ENCODE results near the gene FABP2. TPM values are rescaled to one million over a fixed set of nuclear protein-coding genes. Genes with fewer than 3 reads are reported as not detected.
"Not testable (repeated sequence)": the region's sequence is repeated elsewhere in the genome, so short reads cannot be mapped to it uniquely, and the experiment has no call there.

Gene FABP2
- total RNA-seq, 1 experiment from 2014 or later, result not detected

DNA sequence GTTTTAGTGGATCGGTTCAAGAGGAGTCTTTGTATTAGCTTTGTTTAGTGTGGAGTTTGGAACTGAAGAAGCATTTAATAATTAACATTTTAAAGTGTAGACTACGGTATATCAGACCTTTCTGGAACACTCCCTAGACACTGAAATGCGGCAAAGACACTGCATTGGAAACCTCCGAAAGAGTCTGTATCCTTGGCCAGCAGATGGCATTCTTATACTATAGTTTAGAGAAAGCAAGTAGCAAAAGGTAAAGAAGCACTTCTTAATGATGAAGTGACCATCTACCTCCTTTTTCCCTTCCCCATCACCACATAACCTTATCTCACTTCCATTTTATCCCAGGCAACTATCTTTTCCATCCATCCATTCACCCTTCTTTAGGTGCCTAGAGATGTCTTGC lies 7.6 kb downstream of the FABP2 start:
- peak; percentile 36 for DNase-seq (ENCODE audit: extremely low read depth, low read depth)

DNA sequence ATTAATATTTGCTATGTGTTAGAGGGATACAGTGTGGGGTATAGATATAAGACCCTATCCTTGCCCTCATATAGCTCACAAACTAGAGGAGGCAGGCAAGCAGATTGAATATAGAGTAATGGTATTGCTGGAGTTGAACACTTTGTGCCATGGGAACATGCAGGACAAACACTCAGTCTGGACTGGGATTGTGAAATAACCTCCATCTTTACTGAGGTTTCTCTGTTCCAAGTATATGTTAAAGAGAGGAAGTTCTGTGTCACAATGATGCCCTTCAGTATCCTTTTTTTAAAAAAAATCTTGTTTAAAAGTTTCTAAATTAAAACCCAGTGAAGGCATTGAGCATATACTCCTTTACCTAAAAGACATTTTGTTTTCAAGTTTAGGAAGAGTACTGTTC lies 8.7 kb downstream of the FABP2 start:
- DNase-seq (ENCODE audit: extremely low read depth, low read depth), result no peak

DNA sequence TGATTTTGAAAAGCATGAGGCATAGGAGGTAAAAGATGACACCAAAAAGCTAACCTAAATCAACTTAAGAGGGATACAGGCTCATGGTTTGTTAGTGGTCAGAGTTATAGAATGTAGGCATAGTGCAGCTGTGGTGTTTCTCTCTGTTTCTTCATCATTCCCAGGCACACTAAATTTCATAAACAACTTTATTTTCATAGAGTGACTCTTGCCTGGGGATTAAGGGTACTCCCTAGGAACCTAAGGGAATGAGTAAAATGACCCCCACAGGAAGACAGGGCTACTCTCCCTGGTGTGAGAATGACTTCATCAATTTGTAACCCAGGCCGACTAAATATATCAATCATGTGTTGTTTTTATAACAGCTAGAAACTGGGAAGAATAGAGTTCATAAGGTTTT lies 11.1 kb downstream of the FABP2 start:
- no peak for DNase-seq (ENCODE audit: extremely low read depth, low read depth)

DNA sequence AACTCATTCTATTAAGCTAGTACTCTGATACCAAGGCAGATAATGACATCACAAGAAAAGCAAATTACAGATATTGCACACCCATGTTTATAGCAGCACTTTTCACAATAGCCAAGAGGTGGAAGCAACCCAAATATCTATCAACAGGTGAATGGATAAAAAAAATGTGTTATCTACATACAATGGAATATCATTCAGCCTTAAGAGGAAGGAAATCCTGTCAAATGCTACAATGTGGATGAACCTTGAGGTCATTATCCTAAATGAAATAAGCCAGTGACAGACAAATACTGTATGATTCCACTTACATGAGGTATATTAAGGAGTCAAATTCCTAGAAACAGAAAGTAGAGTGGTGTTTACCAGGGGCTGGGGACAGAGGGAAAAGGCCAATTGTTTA lies 14.3 kb downstream of the FABP2 start:
- DNase-seq (ENCODE audit: extremely low read depth, low read depth), result no peak

DNA sequence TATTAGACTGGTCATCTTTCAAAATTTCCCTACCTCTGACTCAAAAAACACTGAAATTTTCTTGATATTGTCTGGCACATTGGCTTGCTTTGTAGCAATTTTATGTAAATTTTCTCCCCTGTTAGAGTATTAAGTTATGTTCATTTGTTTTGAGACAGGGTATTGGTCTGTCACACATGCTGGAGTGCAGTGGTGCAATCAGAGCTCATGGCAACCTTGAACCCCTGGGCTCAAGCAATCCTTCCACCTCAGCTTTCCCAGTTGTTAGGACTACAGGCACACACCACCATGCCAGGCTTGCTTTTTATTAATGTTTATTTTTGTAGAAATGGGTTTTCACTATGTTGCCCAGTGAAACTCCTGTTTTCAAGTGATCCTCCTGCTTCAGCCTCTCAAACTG lies 17.5 kb downstream of the FABP2 start:
- DNase-seq (ENCODE audit: extremely low read depth, low read depth), result no peak

DNA sequence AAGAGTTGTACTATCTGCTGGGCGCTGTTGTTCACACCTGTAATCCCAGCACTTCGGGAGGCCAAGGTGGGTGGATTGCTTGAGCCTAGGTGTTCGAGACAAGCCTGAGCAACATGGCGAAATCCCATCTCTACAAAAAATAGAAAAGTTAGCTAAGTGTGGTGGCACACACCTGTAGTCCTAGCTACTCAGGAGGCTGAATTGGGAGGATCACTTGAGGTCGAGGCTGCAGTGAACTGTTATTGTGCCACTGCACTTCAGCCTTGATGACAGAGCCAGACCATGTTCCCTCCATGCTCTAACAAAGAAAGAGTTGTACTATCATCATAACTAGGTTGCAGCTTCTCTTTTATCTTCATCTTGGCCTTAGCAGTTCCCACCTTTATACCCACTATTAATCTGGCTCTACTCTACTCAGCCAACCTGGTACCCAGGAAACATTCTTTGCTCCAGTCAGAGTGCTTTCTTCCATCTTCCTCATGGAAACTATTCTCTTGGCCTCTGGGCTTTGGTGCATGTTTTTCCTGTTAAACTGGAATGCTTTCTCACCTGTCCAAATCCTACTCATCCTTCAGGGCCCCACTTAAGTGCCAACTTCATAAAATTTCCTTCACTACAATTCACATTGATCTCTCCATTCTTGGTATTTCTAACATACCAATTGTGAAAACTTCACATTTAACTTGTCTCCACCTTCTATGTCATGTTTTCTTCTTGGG lies 18.2 kb downstream of the FABP2 start:
- no peak for DNase-seq (ENCODE audit: extremely low read depth, low read depth)

DNA sequence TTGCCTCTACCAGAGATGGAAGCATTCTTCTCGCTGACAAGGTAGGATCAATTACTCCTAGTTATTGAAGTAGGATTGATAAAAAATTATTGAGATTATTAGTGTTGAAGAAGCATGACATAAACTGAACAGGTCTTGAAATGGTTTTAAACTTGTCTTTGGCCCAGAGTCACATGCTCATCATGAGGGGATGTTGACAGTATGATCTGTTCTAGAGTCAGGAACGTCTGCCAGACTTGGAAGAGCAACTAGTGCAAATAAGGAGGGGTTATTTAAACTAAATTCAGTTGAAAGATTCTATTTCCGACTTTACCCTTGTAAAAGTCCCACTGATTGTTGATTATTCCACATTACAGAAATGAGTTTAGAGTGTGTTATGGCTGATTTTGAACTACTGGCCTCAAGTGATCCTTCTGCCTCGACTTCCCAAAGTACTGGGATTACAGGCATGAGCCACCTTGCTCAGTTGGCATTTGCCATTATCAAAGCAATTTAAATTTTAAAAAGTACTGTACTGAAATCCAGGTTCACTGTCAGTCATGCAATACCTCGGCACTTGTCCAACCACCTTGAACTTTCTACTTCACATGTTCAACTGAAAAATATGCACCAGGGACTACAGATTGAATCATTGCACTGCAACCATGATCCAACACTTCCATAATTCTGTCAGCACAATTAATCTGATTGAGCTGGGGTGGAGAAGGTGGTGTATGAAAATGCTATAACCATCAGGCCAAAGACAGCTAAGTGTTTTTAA lies 19.7 kb downstream of the FABP2 start:
- no peak for DNase-seq (ENCODE audit: extremely low read depth, low read depth)

DNA sequence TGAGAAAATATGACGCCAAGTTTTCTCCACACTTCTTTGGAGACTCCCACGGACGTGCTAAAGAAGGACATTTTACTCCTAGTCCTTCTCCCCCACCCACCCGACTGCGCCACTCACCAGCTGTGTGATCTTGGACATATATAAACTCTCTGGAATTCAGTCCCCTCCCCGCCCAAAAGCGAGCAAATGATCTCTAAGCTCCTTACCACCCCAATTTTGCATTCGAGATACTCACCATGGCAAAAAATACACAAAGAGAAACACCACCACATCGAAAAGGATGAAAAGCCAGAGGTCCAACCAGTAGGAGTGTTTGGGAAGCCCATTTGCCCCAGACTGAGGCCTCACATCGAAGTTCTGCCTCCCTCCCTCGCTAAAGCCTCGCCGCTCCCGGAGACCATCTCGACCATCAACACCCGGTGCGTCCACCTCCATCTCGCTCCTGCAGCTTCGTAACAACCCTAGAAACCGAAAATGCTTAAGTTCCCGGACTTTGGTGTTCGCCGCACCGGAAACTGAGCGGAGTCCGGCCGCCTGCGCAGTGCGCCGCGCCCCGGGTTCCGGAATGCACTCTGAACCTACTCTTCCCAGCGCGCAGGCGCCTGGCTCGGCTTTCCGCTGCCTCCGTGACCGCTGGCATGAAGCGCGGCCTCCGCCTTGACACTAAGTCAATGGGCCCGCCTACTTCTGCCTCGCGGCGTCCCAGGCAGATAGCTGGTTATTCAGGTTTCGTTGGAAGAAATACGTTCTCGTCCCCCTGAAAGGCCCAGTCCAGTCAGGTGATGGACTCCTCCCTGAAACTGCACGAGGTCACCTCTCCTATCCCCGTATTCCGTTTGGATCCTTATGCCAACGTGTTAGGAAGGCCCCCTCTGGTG lies 21.6 kb downstream of the FABP2 start:
- peak; percentile 81 for DNase-seq (ENCODE audit: extremely low read depth, low read depth)

DNA sequence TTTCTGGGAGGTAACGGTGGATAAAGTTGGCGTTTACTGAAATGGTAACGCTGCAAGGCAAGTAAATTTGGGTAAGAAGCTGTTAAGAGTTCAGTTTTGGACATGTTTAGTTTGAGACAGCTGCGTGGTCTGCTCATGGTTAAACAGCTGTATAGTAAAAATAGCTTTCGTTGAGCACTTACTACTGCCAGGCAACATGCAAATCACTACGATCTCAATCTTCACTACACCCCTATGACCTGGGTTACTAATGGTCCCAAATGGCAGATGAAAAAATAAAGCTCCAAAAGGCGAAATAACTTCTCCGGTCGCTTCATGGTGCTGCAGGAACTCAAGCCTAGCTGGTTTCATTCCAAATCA lies 22.2 kb downstream of the FABP2 start:
- DNase-seq (ENCODE audit: extremely low read depth, low read depth), result no peak

DNA sequence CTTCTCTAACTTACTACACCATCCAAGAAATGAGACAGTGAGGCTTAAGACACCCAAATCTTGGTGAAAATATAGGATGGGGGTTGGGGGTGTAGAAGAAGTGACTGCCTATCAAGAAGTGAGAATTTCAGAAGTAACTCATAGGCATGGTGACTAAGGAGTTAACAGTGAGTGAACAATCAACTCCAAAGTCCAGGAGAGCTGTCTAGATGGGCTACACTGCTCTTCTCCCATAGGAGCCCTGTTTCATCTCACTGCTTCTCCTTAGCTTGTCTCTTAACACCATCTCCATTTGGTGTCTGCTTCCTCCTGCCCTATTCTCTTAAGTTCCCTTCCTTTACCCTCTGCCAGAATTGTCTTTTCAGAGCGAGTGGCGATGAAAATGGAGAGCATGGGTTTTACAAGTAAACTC lies 22.7 kb downstream of the FABP2 start:
- no peak for DNase-seq (ENCODE audit: extremely low read depth, low read depth)

DNA sequence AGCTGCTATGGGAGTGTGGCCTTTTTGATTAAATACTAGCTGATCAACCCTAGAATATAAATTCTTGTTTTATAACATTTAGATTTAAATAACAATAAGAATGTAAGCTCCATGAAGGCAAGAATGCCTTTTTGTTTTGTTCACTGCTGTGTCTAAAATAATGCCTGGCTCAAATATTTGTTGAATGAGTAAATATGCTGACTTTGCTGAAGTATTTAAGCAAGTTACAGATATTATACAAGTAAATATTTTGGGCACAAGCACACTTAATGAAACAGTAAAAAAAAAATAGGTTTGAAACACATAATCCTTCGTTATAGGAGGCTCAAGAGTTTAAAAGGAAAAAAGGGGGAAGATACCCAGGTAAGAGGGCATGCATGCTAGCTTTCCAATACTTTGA lies 24.1 kb downstream of the FABP2 start:
- no peak for DNase-seq (ENCODE audit: extremely low read depth, low read depth)

DNA sequence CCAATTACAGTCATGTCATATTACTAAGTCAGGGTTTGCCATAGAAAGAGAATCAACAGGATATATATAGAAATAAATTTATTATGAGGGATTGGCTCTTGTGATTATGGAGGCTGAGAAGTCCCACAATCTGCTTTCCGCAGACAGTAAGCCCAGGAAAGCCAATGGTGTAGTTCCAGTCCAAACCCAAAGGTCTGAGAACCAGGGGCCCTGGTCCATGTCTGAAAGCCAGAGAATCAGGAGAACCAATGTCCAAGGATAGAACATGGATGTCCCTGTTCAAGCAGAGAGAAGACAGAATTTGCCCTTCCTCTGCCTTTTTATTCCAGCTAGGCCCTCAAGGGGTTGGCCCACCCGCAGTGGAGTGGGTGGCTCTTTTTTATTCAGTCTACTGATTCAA lies 25.6 kb downstream of the FABP2 start:
- DNase-seq (ENCODE audit: extremely low read depth, low read depth), result no peak

DNA sequence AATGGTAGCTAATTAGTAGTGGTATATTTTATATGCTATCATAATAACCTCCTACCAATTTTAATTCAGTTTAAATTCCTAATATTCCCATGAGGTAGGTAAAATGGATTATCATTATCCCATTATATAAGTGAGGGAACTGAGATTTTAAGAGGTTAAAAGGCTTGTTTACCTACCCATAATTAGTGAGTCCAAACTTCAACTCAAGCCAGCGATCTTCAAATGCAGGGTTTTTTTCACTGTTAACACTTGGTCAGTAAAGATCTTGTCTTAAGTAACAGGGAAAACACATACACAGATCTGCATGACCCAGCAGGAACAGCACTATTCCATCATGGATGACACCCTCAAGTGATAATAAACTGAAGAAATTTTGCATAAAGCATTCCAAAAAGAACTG lies 31.3 kb downstream of the FABP2 start:
- no peak for DNase-seq (ENCODE audit: extremely low read depth, low read depth)

DNA sequence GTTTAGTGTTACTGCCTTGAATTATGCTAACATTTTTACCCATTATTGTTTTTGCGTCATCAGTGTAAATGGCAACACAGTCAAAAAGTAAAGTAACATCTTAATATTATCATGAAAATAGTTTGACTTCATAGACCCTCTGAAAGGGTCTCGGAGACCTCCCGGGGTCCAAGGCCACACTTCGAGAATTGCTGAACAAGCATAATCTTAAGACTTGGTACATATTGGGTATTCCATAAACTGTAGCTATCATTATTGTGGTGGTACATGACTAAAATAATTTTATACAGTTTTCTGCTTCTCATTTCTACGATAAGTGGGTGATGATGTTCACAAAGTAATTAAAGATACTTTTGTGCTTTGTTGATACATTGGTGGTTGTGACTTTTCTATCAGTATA lies 32.6 kb downstream of the FABP2 start:
- DNase-seq (ENCODE audit: extremely low read depth, low read depth), result no peak

DNA sequence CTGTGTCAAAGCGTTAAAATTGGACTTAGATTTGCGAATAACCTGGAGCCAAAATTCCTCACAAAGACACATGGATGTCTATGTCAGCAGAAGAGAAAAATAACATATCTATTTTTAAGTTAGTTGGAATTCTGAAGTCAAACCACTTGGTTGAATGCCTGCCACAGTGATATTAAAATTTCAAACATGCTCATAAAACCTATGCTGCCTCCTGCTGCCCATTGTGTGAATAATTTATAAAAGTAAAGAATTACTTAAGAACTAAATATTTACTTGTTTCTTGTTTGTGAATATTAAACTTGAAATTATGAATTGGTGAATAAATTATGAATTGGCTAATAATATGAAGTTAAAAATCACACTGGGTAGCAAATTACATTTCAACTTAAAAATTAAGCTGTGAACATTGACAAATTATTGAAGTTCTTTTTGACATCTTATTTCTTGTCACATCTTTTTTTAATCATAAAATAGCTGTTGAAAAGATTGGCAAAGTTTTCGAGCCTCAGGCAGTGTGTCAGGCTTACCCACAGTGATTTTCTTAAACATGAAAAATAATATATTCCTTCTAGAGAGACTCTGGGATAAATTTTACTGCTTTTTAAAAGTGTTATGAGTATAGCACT lies 35.4 kb downstream of the FABP2 start:
- peak; percentile 40 for DNase-seq (ENCODE audit: extremely low read depth, low read depth)

DNA sequence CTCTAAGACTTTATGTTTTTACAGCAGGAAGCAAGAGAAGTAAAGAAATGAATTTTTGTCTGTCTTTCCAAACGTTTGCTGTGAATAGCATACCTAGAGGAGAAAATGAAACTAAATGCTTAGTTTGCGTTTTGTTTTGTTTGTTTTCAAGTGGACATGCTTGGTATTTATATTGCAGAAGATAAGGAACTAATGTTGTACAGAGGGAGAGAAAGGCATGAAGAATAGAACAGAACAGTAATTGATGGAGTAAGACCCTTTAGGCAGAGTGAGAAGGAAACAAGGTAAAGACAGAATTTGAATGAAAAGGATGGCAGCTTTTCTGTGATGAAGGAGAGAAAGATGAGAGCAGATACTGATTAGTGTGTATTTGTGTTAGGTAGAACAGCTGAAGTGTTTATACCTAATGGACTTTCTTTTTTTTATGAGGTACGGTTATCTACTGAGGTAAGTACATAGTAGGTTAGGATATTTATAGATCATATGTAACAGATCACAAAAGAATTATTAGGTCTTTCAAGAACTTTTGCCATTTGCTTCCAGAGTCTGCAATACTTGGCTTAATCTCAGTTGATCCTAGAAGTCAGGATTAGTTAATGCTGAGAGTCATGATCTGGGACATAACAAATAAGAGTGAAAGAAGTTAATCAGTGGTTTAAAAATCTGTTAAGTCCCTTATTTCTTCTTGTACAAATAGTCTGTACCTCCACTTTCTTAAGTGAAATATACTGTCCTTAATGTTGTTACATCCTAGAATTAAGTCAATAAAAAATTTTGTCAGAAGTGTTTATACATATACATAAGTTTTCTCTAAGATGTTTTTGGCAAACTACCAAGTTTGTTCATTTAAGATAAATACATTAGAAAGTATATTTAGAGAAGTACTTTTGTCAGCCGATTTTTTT lies 36.8 kb downstream of the FABP2 start:
- DNase-seq (ENCODE audit: extremely low read depth, low read depth), result no peak

DNA sequence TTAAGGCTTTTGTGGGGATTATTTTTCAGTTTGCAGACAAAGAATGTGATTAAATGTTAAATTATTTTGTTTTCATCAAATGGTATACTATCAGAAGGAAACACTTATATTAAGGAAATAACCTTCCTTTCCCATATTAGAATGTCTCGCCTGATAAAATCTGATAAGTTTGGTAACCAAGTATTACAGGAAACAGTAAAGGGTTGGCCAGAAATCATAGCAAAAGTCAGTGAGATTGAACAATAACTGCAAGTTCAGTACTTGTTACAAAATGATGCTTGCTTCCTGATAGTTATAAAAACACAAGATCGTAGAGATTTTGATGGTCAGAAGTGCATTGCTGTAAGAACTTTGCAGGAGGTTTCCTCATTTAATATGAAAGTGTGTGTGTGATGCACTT lies 40.5 kb downstream of the FABP2 start:
- DNase-seq (ENCODE audit: extremely low read depth, low read depth), result no peak

DNA sequence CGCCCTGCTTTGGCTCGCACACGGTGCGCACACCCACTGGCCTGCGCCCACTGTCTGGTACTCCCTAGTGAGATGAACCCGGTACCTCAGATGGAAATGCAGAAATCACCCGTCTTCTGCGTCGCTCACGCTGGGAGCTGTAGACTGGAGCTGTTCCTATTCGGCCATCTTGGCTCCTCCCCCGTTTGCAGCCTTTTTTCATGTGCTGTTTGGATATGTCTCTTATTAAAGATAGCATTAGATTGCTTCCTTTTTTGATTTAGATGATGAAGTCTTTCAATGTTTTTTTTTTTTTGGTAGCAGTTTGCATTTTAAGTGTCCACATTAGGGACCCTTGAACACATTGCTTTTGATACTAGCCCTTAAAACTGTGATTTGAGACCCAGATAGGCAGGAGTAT lies 42.0 kb downstream of the FABP2 start:
- not testable (repeated sequence) for DNase-seq (ENCODE audit: extremely low read depth, low read depth)

DNA sequence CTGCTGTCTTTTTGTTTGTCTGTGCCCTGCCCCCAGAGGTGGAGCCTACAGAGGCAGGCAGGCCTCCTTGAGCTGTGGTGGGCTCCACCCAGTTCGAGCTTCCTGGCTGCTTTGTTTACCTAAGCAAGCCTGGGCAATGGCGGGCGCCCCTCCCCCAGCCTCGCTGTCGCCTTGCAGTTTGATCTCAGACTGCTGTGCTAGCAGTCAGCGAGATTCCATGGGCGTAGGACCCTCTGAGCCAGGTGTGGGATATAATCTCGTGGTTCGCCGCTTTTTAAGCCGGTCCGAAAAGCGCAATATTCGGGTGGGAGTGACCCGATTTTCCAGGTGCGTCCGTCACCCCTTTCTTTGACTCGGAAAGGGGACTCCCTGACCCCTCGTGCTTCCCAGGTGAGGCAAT lies 42.4 kb downstream of the FABP2 start:
- DNase-seq (ENCODE audit: extremely low read depth, low read depth), result not testable (repeated sequence)

Measured in NCI-H460 (cell line).